K562 (cell line): Measurements from ENCODE around the gene SLAMF8. TPM values are rescaled to one million over a fixed set of nuclear protein-coding genes. Genes with fewer than 3 reads are reported as not detected.

Experiments
- ATAC-seq: fragments of 200-7000 bp; cut with Tn5 transposase; 3 replicates; pipeline ENCODE4 v1.9.1; 2020; ENCODE audit warnings: moderate library complexity
- BruUV-seq: library from RNA; stranded (reverse); fragments of 400-500 nt; replicated peaks from 2 replicates; lab custom pipeline; 2021; lab: Mats Ljungman, UMichigan
- CTCF ChIA-PET: fragments of 300-600 bp; formaldehyde crosslinking; extraction: SDS; loops from one replicate; lab custom pipeline; 2021; ENCODE audit warnings: low intra/inter-chr PET ratio; lab: Yijun Ruan, JAX
- POLR2A ChIA-PET: fragments of 300-600, 350-650 bp; sonication (Branson Sonifier 250); formaldehyde crosslinking; extraction: SDS; loops from one replicate; lab custom pipeline; 2021; ENCODE audit warnings: antibody characterized with exemption, inconsistent platforms; lab: Yijun Ruan, JAX
- DNase-seq, 4 experiments: peaks; one replicate each; pipeline versions ENCODE4 v3.0.0 to v3.0.0-alpha.2; 2011 to 2018; ENCODE audit warnings: low spot score in 3 of 4, mixed read lengths in 3 of 4; ENCODE audit errors: extremely low read depth in 1 of 4
- FAIRE-seq: peaks from 2 replicates; lab custom pipeline; 2011; peaks lifted over from hg19 to GRCh38; lab: Jason Lieb, UNC
- H2AFZ ChIP-seq: 2 replicates; pipeline ENCODE4 v1.6.0; 2011; ENCODE audit warnings: low read depth, low read length, control low read depth, inconsistent platforms
- H3K27ac ChIP-seq: fragments of 200-600 bp; 3 replicates; pipeline ENCODE4 v1.8.0; 2011; ENCODE audit warnings: low read depth, mild to moderate bottlenecking, control low read depth, inconsistent platforms, low read length, moderate library complexity, mixed read lengths; ENCODE audit errors: extremely low read depth
- H3K27me3 ChIP-seq, 2 experiments: fragments of 300-600 bp in 1 of 2; 2 replicates in 1 of 2; 3 replicates in 1 of 2; pipeline versions ENCODE4 v1.6.0 to v1.8.0; 2011; ENCODE audit warnings: inconsistent platforms in 2 of 2, low read length in 2 of 2, mild to moderate bottlenecking in 1 of 2, mixed read lengths in 1 of 2, moderate library complexity in 1 of 2; ENCODE audit not compliant: control insufficient read depth in 2 of 2, insufficient read depth in 2 of 2
- H3K36me3 ChIP-seq: fragments of 300-600 bp; 3 replicates; pipeline ENCODE4 v1.8.0; 2011; ENCODE audit warnings: mild to moderate bottlenecking, low read length, inconsistent platforms; ENCODE audit not compliant: control insufficient read depth, insufficient read depth
- H3K4me1 ChIP-seq, 2 experiments: fragments of 200-600 bp in 1 of 2; replicated peaks in 1 of 2; 2 replicates in 1 of 2; 3 replicates in 1 of 2; pipeline versions ENCODE4 v1.5.1 to v1.8.0; 2011; ENCODE audit warnings: inconsistent platforms in 2 of 2, low read length in 2 of 2, mild to moderate bottlenecking in 1 of 2, mixed read lengths in 1 of 2, moderate library complexity in 1 of 2; ENCODE audit not compliant: control insufficient read depth in 2 of 2, insufficient read depth in 2 of 2
- H3K4me2 ChIP-seq: 2 replicates; pipeline ENCODE4 v1.6.1; 2011; ENCODE audit warnings: low read length, control low read depth, inconsistent platforms, mixed read lengths; ENCODE audit not compliant: insufficient read depth
- H3K4me3 ChIP-seq: fragments of 200-600 bp; sonication (generic), shearing (Covaris generic); 2 replicates; pipeline ENCODE4 v1.5.1; 2016; ENCODE audit warnings: control low read depth, inconsistent platforms
- H3K79me2 ChIP-seq: fragments of 200-600 bp; 3 replicates; pipeline ENCODE4 v1.8.0; 2011; ENCODE audit warnings: low read length, inconsistent platforms; ENCODE audit not compliant: control insufficient read depth, insufficient read depth
- H3K9ac ChIP-seq, 2 experiments: 2 replicates each; pipeline versions ENCODE4 v1.6.0 to v1.6.1; 2011; ENCODE audit warnings: low read depth in 2 of 2, low read length in 2 of 2, control low read depth in 1 of 2, inconsistent platforms in 1 of 2, mild to moderate bottlenecking in 1 of 2, mixed read lengths in 1 of 2; ENCODE audit not compliant: insufficient read depth in 1 of 2
- H3K9me1 ChIP-seq: one replicate; pipeline ENCODE4 v1.6.0; 2011; ENCODE audit warnings: inconsistent platforms, mild to moderate bottlenecking, low read length, moderate library complexity; ENCODE audit not compliant: control insufficient read depth, insufficient read depth
- H3K9me3 ChIP-seq: replicated peaks from 2 replicates; pipeline ENCODE4 v1.5.1; 2011; ENCODE audit warnings: low read depth, low read length, inconsistent platforms; ENCODE audit not compliant: control insufficient read depth, insufficient read depth
- H4K20me1 ChIP-seq: replicated peaks from 2 replicates; pipeline ENCODE4 v1.6.1; 2011; ENCODE audit warnings: low read length, inconsistent platforms, mixed read lengths; ENCODE audit not compliant: control insufficient read depth, insufficient read depth
- ARID3B ChIP-seq: fragments of 250-450 bp; sonication (Bioruptor Pico); IDR thresholded peaks from 2 replicates; pipeline ENCODE4 v1.4.0; 2020; ENCODE audit warnings: borderline replicate concordance
- CBX2 ChIP-seq: fragments of 200-600 bp; sonication (generic); IDR thresholded peaks from one replicate; pipeline ENCODE4 v1.6.1; 2012; ENCODE audit warnings: mild to moderate bottlenecking, low read length, inconsistent platforms; ENCODE audit not compliant: insufficient read depth, poor library complexity, severe bottlenecking
- MXD1 ChIP-seq: fragments of 250-450 bp; sonication (Bioruptor Pico); IDR thresholded peaks from 2 replicates; pipeline ENCODE4 v1.8.0; 2021; ENCODE audit warnings: borderline replicate concordance, mild to moderate bottlenecking, moderate library complexity; ENCODE audit not compliant: poor library complexity, severe bottlenecking
- RHOXF2B ChIP-seq: fragments of 250-450 bp; sonication (Bioruptor Pico); conservative IDR thresholded peaks from 2 replicates; pipeline ENCODE4 v1.5.1; 2021
- SIRT6 ChIP-seq: IDR thresholded peaks from one replicate; pipeline ENCODE4 v1.6.1; 2012; ENCODE audit warnings: low read depth, mild to moderate bottlenecking, control low read depth, inconsistent platforms, low read length, moderate library complexity
- ZC3H11A ChIP-seq: IDR thresholded peaks from 2 replicates; pipeline ENCODE4 v1.6.1; 2012; ENCODE audit warnings: low read depth, low read length, improper control_type of control experiment
- WGBS: fragments of 100-300 bp; shearing (Covaris generic); methylation state at CpG from one replicate; pipeline ENCODE4 v1.1.6; 2016; ENCODE audit warnings: low coverage, mixed read lengths; ENCODE audit not compliant: insufficient coverage; ENCODE audit errors: missing lambda C conversion rate; 5-methylcytosine and 5-hydroxymethylcytosine counted together
- in situ Hi-C: fragments of 300-500 bp; cut with MboI; formaldehyde crosslinking; loops from 4 replicates; pipeline ENCODE4 v1.15.0; 2018; ENCODE audit warnings: inconsistent platforms, mixed read lengths
- intact Hi-C: fragments of 100-400 bp; cut with micrococcal nuclease; formaldehyde crosslinking; loops from 2 replicates; pipeline ENCODE4 v1.14.2; 2022
- polyA plus RNA-seq, 8 experiments: library from polyadenylated mRNA; depleted of rRNA in 4 of 8; stranded (reverse) in 5 of 8; unstranded in 3 of 8; fragments of >200 nt; fragmentation: Nextera tagmentation in 2 of 8; fragmentation: Illumina TruSeq in 1 of 8; extraction: Ambion mirVana in 2 of 8; extraction: Trizol in 1 of 8; gene quantifications; 2 replicates each; pipeline versions ENCODE4 v1.2.1 to v1.2.3, GENCODE V29; 2011 to 2014; ENCODE audit warnings: inconsistent platforms in 1 of 8, missing spikeins in 1 of 8
- total RNA-seq, 7 experiments: library from RNA; depleted of rRNA in 6 of 7; stranded (reverse); fragments of >200 nt in 6 of 7; fragmentation: Illumina TruSeq in 2 of 7; extraction: Trizol in 2 of 7; gene quantifications; 2 replicates each; pipeline versions ENCODE4 v1.2.1 to v1.2.3, GENCODE V29; 2011 to 2021; ENCODE audit warnings: low replicate concordance in 1 of 7

Gene SLAMF8
- total and polyA plus RNA-seq, 9 of the 15 experiments (the other 6 are each of a cell fraction or from before 2014, with no cell fraction given) = not detected

- intact Hi-C loops = no loop called here
- no peak for FAIRE-seq
These were observed 39.7 kb upstream of the SLAMF8 start for GRCh38 chr1:159786966-159787365.

More at GRCh38 chr1:159786966-159787365, 39.7 kb upstream of the SLAMF8 start:
- DNase-seq (no peak), ATAC-seq (no peak)
- no peak overlapping the region for H3K27ac ChIP-seq
- no peaks in the 10 kb centered on the region for H3K9me1 ChIP-seq
- H3K9ac ChIP-seq = no peak overlapping the region
- no peaks in the 10 kb centered on the region for H3K27me3 ChIP-seq
- no peaks in the 10 kb centered on the region; the same call in 2 of the 3 replicates for H3K79me2 ChIP-seq
- ChIA-PET CTCF (no interaction called here), POLR2A (no interaction called here)
- H3K4me2 ChIP-seq = no peak overlapping the region
- no peak overlapping the region for H2AFZ ChIP-seq
- no peaks in the 10 kb centered on the region; the same call in 1 of the 2 replicates for H4K20me1 ChIP-seq
- 0% methylated on average over 3 of the region's 3 CpGs for WGBS
- peaks cover 0 to 2% of the 10 kb centered on the region in 2 experiments; a peak in 2 of 5 replicates for H3K4me1 ChIP-seq
- H3K4me3 ChIP-seq = no peak overlapping the region
- H3K36me3 ChIP-seq = no peaks in the 10 kb centered on the region
- no peaks in the 10 kb centered on the region for H3K9me3 ChIP-seq
- BruUV-seq = no TSS peak
- TF ChIP-seq MXD1 (no peak), ZC3H11A (no peak), CBX2 (no peak), ARID3B (CRISPR knock-in tag) (no peak), SIRT6 (no peak), RHOXF2B (no peak)
- in situ Hi-C loops = no loop called here
